Kidney (tissue), 14 donors: ENCODE measurements around the gene DISC1. TPM values are rescaled to one million over a fixed set of nuclear protein-coding genes. Genes with fewer than 3 reads are reported as not detected.
A peak's percentile ranks its signal among the peaks of the same experiment; 100 is the strongest.

Experiments
- DNase-seq, 5 donors: peaks; one replicate each; pipeline ENCODE4 v3.0.0-alpha.2; 2013 to 2020
- FAIRE-seq: peaks from 2 replicates; lab custom pipeline; 2012; peaks lifted over from hg19 to GRCh38; lab: Jason Lieb, UNC
- H3K27ac ChIP-seq, 2 donors: one replicate each; pipeline ENCODE4 v1.7.0; 2013; ENCODE audit warnings: low read depth in 2 of 2, low read length in 2 of 2, inconsistent platforms in 1 of 2
- H3K27me3 ChIP-seq: one replicate; pipeline ENCODE4 v1.7.1; 2013; ENCODE audit warnings: low read length, inconsistent platforms; ENCODE audit not compliant: control insufficient read depth, insufficient read depth
- H3K36me3 ChIP-seq, 3 donors: one replicate each; pipeline versions ENCODE4 v1.7.0 to v1.7.1; 2013; ENCODE audit warnings: low read length in 3 of 3, control low read depth in 1 of 3, inconsistent platforms in 1 of 3; ENCODE audit not compliant: insufficient read depth in 3 of 3, control insufficient read depth in 2 of 3
- H3K4me1 ChIP-seq, 3 donors: one replicate each; pipeline versions ENCODE4 v1.7.0 to v1.7.1; 2013; ENCODE audit warnings: low read length in 3 of 3, inconsistent platforms in 1 of 3, low read depth in 1 of 3; ENCODE audit not compliant: control insufficient read depth in 2 of 3, insufficient read depth in 2 of 3
- H3K4me3 ChIP-seq, 3 donors: one replicate each; pipeline versions ENCODE4 v1.7.0 to v1.8.1; 2013; ENCODE audit warnings: low read length in 3 of 3, control low read depth in 1 of 3, inconsistent platforms in 1 of 3
- H3K9ac ChIP-seq, 3 donors: one replicate each; pipeline versions ENCODE4 v1.7.0 to v1.7.1; 2013; ENCODE audit warnings: low read length in 3 of 3, control low read depth in 1 of 3, inconsistent platforms in 1 of 3
- H3K9me3 ChIP-seq, 3 donors: one replicate each; pipeline versions ENCODE4 v1.7.0 to v1.7.1; 2013; ENCODE audit warnings: low read length in 3 of 3, control low read depth in 1 of 3, inconsistent platforms in 1 of 3; ENCODE audit not compliant: control insufficient read depth in 2 of 3, insufficient read depth in 1 of 3
- intact Hi-C: fragments of 100-400 bp; cut with DNase I; formaldehyde crosslinking; loops from one replicate; pipeline ENCODE4 v1.11.1; 2022
- polyA plus RNA-seq: library from polyadenylated mRNA; stranded (reverse); fragments of 350-450 nt; fragmentation: Illumina TruSeq; extraction: RNeasy Lipid Tissue Mini Kit (QIAGEN cat#74804); gene quantifications from one replicate; pipeline ENCODE4 v1.2.3, GENCODE V29; 2014; ENCODE audit warnings: low read depth, low replicate concordance; ENCODE audit not compliant: insufficient read depth
- total RNA-seq: library from RNA; stranded (reverse); fragmentation: NEBNext Ultra II Directional; extraction: Animal tissue kit (Norgen Biotek cat#: 25700); gene quantifications from one replicate; pipeline ENCODE4 v1.2.1, GENCODE V29; 2021
- TF ChIP-seq, protein P1 (sequence below): IDR thresholded peaks from 3 replicates; pipeline ENCODE4 v1.5.1; 2012; ENCODE audit warnings: mild to moderate bottlenecking, moderate library complexity, borderline replicate concordance; ENCODE audit not compliant: insufficient read depth; ENCODE audit errors: extremely low read depth
- donor health status: control.
- donor health status: control.
- donor health status: control.
- donor health status: control.
- donor health status: control.
- donor health status: DM: yes; HTN: yes; CAD: no.
- donor health status: Normal renal cell carcinoma (clear cell type).

The DISC1 gene
- total and polyA plus RNA-seq, 2 donors from 2014 or later: 0.80 to 15.9 TPM

- Histone ChIP-seq H3K36me3 (no peaks in the 10 kb centered on the region), H3K9ac (no peak overlapping the region), H3K27ac (no peak overlapping the region), H3K4me1 (no peaks in the 10 kb centered on the region), H3K9me3 (no peaks in the 10 kb centered on the region), H3K27me3 (no peaks in the 10 kb centered on the region), H3K4me3 (no peak overlapping the region)
- TF ChIP-seq, protein P1, sequence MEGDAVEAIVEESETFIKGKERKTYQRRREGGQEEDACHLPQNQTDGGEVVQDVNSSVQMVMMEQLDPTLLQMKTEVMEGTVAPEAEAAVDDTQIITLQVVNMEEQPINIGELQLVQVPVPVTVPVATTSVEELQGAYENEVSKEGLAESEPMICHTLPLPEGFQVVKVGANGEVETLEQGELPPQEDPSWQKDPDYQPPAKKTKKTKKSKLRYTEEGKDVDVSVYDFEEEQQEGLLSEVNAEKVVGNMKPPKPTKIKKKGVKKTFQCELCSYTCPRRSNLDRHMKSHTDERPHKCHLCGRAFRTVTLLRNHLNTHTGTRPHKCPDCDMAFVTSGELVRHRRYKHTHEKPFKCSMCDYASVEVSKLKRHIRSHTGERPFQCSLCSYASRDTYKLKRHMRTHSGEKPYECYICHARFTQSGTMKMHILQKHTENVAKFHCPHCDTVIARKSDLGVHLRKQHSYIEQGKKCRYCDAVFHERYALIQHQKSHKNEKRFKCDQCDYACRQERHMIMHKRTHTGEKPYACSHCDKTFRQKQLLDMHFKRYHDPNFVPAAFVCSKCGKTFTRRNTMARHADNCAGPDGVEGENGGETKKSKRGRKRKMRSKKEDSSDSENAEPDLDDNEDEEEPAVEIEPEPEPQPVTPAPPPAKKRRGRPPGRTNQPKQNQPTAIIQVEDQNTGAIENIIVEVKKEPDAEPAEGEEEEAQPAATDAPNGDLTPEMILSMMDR: no peak
- DNase-seq (peak in 1 of 5 donors; percentile 23), FAIRE-seq (no peak)
- intact Hi-C loops: no loop called here
Observed at GRCh38 chr1:231800108-231800507, 173.5 kb downstream of the DISC1 start.

GRCh38 chr1:231801042-231801585, 174.5 kb downstream of the DISC1 start:
- intact Hi-C loops: no loop called here
- FAIRE-seq: no peak

DNA sequence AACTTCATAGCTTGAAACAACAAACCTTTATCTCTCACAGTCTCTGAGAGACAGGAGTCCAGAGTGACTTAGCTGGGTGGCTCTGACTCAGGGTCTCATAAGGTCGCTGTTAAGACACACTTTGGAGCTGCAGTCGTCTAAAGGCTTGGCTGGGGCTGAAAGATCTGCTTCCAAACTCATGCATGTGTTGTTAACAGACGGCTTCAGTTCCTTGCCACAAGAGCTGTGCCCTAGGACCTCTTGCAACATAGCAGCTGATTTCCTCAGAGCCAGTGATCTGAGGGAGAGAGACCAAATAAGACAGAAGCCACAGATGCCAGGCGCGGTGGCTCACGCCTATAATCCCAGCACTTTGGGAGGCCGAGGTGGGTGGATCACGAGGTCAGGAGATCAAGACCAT, 176.8 kb downstream of the DISC1 start:
- TF ChIP-seq, protein P1: no peak
- Histone ChIP-seq H3K36me3 (no peaks in the 10 kb centered on the region), H3K4me1 (no peaks in the 10 kb centered on the region), H3K9ac (no peak overlapping the region), H3K4me3 (no peak overlapping the region), H3K27me3 (no peaks in the 10 kb centered on the region), H3K27ac (no peak overlapping the region), H3K9me3 (no peaks in the 10 kb centered on the region)
- DNase-seq (no peak), FAIRE-seq (no peak)
- intact Hi-C loops: no loop called here

More at GRCh38 chr1:231801042-231801585, 174.5 kb downstream of the DISC1 start:
- peak in 2 of 5 donors; percentile 29 to 38 for DNase-seq
- no peak overlapping the region for H3K9ac ChIP-seq
- TF ChIP-seq, protein P1: no peak
- no peak overlapping the region for H3K27ac ChIP-seq
- no peaks in the 10 kb centered on the region for H3K36me3 ChIP-seq
- H3K9me3 ChIP-seq: no peaks in the 10 kb centered on the region
- H3K4me1 ChIP-seq: no peaks in the 10 kb centered on the region
- no peaks in the 10 kb centered on the region for H3K27me3 ChIP-seq
- no peak overlapping the region for H3K4me3 ChIP-seq
